GM21360 (cell line): ENCODE results near the gene PNMA5.

Source experiments
- ATAC-seq: cut with Tn5 transposase; IDR thresholded peaks from one replicate; pipeline ENCODE4 v1.9.1; 2021; ENCODE audit warnings: mild to moderate bottlenecking, moderate library complexity; ENCODE audit not compliant: unreplicated experiment

PNMA5 gene

GRCh38 chrX:152959626-152960025 lies 34.3 kb downstream of the PNMA5 start:
- ATAC-seq, result no peak

GRCh38 chrX:152958524-152959465 lies 35.1 kb downstream of the PNMA5 start:
- ATAC-seq, result peak; percentile 85

GRCh38 chrX:152958047-152958446 lies 35.9 kb downstream of the PNMA5 start:
- no peak for ATAC-seq

DNA sequence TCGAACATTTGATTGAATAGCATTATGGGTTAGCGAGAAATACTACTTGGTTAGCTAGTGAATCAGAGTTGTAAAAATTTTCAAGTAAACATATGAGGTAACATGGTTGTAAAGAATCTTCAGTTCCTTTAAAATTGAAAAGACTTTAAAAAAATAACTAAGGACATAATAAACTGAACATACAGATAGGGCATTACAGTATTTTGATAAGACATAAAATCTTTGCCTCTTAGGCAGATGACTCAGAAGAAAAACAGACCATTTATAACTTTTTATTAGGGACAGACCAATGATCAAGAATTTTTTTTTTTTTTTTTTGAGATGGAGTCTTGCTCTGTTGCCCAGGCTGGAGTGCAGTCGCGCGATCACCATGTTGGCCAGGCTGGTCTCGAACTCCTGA lies 43.1 kb downstream of the PNMA5 start:
- ATAC-seq, result no peak

DNA sequence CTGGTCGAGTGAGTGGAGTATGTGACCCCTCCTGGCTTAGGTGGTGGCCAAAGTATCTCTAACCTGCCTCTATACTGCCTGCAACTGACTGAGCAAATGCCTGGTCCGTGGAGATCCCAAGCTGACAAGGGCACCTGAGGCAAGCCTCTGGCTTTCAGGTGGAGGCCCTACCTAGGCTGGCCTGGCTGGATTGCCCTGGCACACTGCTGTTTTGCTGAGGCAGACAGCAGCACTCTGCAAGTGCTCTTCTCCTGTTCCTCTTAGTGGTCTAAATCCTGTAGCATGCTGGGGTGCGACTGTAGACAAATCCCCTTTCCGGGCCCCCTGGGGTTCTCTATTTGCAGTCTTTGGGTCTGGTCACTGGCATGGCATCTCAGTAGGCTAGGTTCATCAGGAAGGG lies 44.8 kb downstream of the PNMA5 start:
- no peak for ATAC-seq

DNA sequence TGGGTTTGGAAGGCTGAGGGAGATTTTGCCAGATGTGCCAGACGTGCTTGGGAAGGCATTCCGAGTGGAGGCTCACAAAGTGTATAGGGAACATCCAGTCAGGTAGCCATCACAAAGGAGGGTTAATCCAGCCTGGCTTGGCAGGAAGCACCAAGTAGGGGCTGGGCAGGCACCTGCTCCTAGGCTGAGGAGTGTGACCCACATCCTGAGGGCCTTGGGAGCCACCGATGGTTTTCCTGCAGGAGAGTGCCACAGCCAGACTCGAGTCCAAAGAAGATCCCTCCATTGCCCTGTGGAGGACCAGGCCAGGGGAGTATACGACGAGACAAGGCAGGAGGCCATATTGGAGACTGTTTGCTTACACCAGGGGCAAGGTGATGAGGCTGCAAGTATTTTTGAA lies 47.2 kb downstream of the PNMA5 start:
- no peak for ATAC-seq

DNA sequence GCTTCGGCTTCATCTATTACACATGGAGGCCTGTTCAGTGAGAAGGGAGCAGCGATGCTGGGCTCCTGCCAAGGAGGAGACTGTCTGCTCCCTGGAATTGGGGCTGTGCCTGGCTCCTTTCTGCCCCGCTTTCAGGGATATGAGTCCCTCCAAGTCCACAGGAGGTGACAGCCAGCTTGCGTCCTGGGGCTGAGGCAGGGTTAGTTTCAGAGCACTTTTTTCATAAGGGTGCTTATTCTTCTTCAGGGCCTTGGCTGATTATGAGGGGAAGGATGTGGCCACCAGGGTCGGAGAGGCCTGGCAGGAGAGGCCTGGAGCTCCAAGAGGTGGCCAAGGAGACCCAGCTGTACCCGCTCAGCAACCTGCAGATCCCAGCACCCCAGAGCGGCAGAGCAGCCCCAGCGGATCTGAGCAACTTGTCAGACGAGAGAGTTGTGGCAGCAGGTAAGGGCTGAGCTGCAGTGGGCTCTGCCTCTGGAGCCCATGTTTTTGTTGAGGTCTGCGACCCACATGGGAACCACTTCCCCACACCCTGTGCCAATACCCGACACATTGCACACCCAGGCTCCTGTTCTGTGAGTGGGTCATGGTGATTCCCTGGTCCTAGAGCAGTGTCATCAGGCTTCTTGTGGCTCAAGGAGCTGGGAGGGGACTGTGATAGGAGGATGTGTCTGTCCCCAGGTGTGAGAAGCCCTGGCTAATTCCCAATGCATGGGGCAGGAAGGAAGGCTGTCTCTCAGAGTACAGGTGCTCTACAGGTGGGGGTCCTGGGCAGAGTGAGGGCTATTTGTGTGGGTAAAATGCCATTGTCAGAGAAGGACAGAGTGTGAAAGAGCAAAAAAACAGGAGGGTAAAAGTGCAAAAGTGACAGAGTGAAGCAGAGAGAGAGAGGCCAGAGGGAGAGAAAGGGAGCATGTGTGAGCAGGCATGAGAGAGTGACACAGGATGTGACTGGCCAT lies 48.6 kb downstream of the PNMA5 start:
- ATAC-seq, result no peak

- ATAC-seq, result no peak
These were observed 50.1 kb downstream of the PNMA5 start for GRCh38 chrX:152943826-152944225.

GRCh38 chrX:152942077-152942442 lies 51.9 kb downstream of the PNMA5 start:
- no peak for ATAC-seq

- ATAC-seq, result peak; percentile 90
These were observed 52.4 kb downstream of the PNMA5 start for GRCh38 chrX:152941328-152942076.
